Measurements from ENCODE around the gene TTLL1. TPM values are rescaled to one million over a fixed set of nuclear protein-coding genes. Genes with fewer than 3 reads are reported as not detected.

Gene TTLL1
- 9.8 and 16.6 TPM in 2 replicates for total RNA-seq

DNA sequence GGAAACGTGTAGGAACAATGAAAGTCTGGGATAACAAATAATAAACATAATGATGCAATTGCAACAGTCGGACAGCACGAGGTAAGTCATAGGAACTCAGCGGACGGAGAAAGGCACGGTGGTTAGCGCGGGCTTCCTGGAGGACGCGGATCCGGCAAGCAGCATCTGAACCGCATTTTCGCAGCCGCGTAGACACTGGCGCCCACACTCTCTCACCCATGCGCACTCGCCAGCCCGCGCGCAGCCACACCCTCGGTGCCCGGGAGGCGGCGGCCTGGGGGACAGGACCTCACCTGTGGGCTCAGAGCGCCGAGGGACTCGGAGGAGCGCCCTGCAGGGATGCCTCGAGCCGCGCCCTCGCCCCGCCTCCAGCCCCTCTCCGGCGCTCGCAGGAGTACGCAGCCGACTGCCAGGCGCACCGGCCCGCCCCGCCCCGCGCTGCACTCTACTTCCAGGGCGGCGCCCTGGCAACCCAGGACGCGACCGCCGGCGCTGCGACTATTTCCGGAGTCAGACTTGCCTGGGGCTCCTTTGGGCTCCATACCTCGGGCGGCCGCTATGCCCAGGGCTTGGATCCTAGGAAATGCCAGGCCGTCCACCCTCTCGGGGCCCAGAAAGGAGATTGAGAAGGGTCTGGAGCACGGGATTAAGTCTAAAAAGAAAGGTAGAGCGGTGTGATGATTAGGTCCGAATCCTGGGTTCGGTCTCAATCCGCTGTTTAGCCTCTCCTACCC lies at the start of gene TTLL1:
Gene TTLL1, minus strand, starts transcription at position 408 of the 734 bp plus-strand sequence. CDS start 13,805 bp downstream, outside the sequence.

DNA sequence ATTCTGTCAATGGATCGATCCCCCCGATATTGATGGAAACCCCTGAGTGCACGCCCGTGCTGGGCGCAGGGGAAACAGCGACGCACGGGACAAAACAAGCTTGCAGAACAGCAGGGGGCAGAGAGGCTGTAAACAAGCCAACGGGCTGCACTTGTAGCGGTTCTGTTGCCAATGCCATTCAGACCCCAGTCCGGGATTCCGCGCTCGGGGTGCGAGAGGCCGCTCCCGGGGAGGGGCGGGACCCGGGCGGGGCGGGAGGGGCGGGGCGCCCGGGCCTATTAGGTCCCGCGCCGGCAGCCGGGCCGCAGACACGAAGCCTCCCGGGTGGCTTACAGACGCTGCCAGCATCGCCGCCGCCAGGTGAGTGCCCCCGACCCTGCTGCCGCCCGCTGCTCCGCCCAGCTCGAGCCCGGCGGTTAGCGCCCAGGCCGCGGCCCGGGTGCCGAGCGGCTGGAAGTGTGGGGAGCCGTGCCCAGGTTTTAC lies 21.3 kb upstream of the TTLL1 start, which contains the start of gene BIK:
Gene BIK, plus strand, starts transcription at position 307 of the 483 bp plus-strand sequence. CDS start 13,273 bp downstream, outside the sequence.

GRCh38 chr22:43014869-43015676 lies 74.1 kb downstream of the TTLL1 start, which contains the start of gene PACSIN2:
Gene PACSIN2, minus strand, starts transcription at chr22:43015149. Its CDS starts 103,069 bp downstream, at chr22:42912080.

Other genes starting within 250 kb of the TTLL1 start
- 111 and 116 TPM in 2 replicates for gene ARFGAP3, start 232.1 kb downstream of the TTLL1 start, total RNA-seq
- 47.9 and 58.9 TPM in 2 replicates for gene PACSIN2, start 74.2 kb downstream of the TTLL1 start, total RNA-seq
- gene BIK, start 21.4 kb upstream of the TTLL1 start, total RNA-seq = under 0.01 TPM in 1 of 2 replicates, not detected in the other
- 9.9 and 12.7 TPM in 2 replicates for gene MCAT, start 54.0 kb upstream of the TTLL1 start, total RNA-seq
- 234 and 311 TPM in 2 replicates for gene TSPO, start 62.2 kb upstream of the TTLL1 start, total RNA-seq
- 29.0 and 51.4 TPM in 2 replicates for gene TTLL12, start 97.7 kb upstream of the TTLL1 start, total RNA-seq